DND-41 (cell line): ENCODE results near the gene TTR.

Source experiments
- CTCF ChIP-seq: IDR thresholded peaks from 2 replicates; pipeline ENCODE4 v1.5.1; 2012; ENCODE audit warnings: borderline replicate concordance, low read length, moderate library complexity, mild to moderate bottlenecking; ENCODE audit not compliant: poor library complexity, severe bottlenecking; ENCODE audit errors: extremely low read depth
- EZH2 ChIP-seq: IDR thresholded peaks from 3 replicates; pipeline ENCODE4 v1.6.1; 2012; ENCODE audit warnings: borderline replicate concordance, low read depth, mild to moderate bottlenecking, moderate library complexity, low read length, inconsistent platforms; ENCODE audit not compliant: severe bottlenecking

- TF ChIP-seq CTCF (no peak), EZH2 (no peak)
Measured at GRCh38 chr18:31551883-31552282, 39.8 kb upstream of the TTR start.
